ENCODE measurements around the gene INPP5D.

DNA sequence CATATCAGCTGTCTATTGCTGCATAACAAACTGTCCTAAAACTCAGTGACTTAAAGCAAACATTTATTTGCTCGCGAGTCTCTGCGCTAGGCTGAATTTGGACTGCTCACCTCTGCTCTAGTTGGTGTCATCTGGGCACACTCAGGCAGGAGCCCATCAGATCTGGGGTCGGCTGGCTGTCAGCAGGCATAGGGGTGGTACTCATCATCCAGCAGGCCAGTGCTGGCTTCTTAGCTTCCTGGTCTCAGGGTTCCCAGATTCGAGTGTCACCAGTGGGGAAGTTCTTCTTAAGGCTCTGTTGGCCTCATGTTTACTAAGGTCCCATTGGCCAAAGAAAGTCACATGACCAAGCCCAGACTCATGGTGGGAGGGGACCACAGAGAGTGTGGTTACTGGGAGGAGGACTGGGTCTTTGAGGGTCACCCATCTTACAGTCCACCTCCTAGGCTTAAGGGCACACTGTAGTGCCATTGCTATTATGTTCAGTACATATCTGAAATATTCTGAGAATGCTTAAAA lies 119.8 kb downstream of the INPP5D start:
- TF ChIP-seq POLR2AphosphoS5 (IDR thresholded peaks at IDR 0.05) = no peak
- TF ChIP-seq, protein P1, sequence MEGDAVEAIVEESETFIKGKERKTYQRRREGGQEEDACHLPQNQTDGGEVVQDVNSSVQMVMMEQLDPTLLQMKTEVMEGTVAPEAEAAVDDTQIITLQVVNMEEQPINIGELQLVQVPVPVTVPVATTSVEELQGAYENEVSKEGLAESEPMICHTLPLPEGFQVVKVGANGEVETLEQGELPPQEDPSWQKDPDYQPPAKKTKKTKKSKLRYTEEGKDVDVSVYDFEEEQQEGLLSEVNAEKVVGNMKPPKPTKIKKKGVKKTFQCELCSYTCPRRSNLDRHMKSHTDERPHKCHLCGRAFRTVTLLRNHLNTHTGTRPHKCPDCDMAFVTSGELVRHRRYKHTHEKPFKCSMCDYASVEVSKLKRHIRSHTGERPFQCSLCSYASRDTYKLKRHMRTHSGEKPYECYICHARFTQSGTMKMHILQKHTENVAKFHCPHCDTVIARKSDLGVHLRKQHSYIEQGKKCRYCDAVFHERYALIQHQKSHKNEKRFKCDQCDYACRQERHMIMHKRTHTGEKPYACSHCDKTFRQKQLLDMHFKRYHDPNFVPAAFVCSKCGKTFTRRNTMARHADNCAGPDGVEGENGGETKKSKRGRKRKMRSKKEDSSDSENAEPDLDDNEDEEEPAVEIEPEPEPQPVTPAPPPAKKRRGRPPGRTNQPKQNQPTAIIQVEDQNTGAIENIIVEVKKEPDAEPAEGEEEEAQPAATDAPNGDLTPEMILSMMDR (IDR thresholded peaks at IDR 0.05) = no peak

Data from transverse colon (tissue), 4 donors.